VCaP (cell line): ENCODE data around the gene GFOD1.

Source experiments
- H3K27ac ChIP-seq: fragments of 450-650 bp; 2 replicates; pipeline ENCODE4 v1.5.1; 2017
- CTCF ChIP-seq: fragments of 450-650 bp; conservative IDR thresholded peaks from 2 replicates; pipeline ENCODE4 v1.5.1; 2017; ENCODE audit warnings: mild to moderate bottlenecking, moderate library complexity

The GFOD1 gene

GRCh38 chr6:13411484-13411883 lies 75.9 kb downstream of the GFOD1 start:
- no peak overlapping the region for H3K27ac ChIP-seq
- no peak for TF ChIP-seq CTCF

GRCh38 chr6:13409991-13410390 lies 77.4 kb downstream of the GFOD1 start:
- TF ChIP-seq CTCF, result no peak
- no peak overlapping the region for H3K27ac ChIP-seq

DNA sequence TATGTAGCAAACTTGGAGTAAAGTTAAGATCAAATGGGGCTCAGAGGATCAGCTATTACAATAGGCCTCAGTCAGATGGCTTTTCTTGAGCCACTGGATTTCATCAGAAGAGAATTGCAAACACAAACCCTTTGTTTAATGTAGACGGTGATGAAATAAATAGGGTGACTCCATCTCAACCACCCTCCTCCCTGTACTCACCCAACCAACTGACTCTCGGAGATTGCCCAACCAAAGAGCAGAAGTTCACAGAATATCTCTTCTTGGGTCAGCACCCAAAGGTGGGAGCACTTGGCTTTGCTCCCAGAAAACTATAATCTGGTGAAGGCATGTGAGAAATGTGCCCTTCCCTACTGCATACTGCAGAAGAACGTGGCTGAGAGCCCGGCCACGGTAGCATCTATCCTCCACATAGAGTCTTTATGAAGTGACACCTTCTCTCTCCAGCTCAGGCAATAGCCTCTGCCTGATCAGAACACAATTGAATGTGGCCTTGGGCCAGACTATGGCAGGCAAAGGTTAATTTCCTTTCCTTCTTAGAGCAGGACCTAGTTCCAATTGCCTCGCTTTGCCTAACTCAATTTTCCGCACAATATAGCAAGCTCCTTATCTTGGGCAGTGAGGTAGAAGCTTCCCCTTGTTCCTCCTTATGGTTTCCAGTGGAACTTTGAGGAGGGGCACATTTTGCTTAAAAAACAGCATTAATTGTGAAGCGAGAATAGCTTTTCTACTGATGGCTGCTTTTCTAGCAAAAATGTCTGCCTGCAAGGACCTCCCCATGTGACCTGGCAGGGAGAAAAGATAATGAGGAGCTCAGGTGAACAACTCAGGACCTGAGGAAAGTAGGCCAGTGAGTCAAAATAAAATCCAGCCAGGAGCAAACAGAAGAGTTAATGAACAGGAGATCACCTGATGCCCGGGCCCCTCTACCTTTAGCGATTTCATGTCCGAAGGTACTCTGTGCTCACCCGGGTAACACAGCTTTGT lies 79.4 kb downstream of the GFOD1 start:
- no peak for TF ChIP-seq CTCF
- H3K27ac ChIP-seq, result no peak overlapping the region

DNA sequence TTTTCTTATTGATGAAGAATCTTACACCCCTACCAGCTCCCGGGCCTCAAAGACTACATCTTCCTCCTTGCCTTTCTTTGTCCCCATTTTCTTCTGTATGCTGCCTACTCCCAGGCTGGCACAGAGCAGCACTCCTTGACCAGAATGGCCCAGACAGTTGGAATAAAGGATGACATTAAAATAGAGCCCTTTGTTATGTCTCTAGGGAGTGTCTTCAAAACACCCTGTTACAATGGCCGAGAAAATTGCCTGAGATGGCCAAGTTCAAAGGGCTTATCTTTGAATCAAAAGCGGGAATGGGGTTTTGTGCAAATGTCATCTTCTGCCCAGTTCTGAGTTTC lies 80.1 kb downstream of the GFOD1 start:
- H3K27ac ChIP-seq, result no peak overlapping the region
- TF ChIP-seq CTCF, result no peak

DNA sequence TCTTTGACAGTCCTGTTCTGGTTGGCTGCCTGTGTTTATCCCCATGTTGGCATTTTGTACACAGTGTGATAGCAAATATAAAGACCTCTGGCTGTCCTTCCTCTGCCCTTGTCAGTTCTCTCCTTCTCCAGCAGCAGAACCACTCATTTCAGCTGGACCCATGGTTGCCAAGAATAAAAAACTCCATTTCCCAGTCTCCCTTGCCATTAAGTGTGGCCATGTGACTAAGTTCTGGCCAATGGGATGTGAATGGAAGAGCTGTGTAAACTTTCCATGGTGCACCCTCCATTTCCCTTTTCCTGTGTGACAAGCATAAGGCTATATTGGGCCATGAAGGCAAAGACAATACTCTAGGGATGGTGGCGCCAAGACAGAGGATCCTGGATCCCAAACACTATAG lies 80.6 kb downstream of the GFOD1 start:
- no peak for TF ChIP-seq CTCF
- H3K27ac ChIP-seq, result no peak overlapping the region

DNA sequence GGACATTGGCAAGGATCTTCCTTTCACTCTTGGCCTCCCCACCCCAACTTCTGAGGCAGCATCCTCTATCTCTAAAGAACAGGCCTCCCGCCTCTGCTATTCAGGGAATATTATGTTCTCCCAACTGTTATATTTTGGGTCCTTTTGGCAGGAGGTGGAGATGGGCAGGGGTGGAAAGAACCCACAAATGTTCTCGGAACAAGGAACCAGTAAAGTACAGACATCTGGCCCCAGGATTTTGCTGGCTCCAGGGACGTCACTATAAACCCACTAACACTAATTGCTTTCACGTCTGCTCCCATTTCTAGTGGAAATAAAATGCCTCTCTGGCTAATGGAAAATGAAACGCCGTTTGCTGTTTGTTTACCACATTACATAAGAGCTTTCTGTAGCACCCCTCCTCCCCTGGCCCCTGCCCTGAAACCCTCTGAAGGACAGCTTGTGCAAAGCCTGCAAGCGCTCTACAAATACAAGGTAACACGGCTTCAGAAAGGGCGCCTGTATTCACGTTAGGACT lies 81.4 kb downstream of the GFOD1 start:
- no peak overlapping the region for H3K27ac ChIP-seq
- TF ChIP-seq CTCF, result no peak

DNA sequence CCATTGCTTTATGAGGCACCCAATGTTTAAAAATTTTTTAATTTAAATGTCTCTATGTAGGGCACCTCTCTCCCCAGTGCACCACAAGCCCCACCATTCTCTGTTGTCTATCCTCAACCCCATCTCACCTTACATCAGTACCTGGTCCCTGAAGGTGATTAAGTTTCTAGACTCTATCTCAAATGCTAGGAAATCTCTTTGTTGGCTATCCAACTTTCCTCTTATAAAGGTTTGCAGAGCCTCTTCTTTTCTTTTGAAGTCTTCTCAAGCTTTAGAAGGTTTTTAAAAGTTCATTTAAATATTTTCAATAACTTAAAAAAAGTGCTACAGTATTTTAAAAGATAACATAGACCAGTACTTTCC lies 82.5 kb downstream of the GFOD1 start:
- TF ChIP-seq CTCF, result no peak
- H3K27ac ChIP-seq, result no peak overlapping the region
